SKM-1 treated with dmso at 0.1 percent for 144 hours (cell line): ENCODE results near the gene FAM221A.
A peak's percentile ranks its signal among the peaks of the same experiment; 100 is the strongest.
"Not testable (repeated sequence)": the region's sequence is repeated elsewhere in the genome, so short reads cannot be mapped to it uniquely, and the experiment has no call there.

Experiments
- DNase-seq: peaks from one replicate; lab custom pipeline; 2025; ENCODE audit not compliant: unreplicated experiment; lab: John Stamatoyannopoulos, UW

FAM221A gene

GRCh38 chr7:23679898-23680413, at the start of gene FAM221A:
Gene FAM221A, plus strand, starts transcription at chr7:23680199. Its CDS starts 20 bp downstream, at chr7:23680219.
- no peak for DNase-seq

- DNase-seq = no peak
Measured at GRCh38 chr7:23633417-23633816, 46.6 kb upstream of the FAM221A start.

- DNase-seq = no peak
Measured at GRCh38 chr7:23645822-23646221, 34.2 kb upstream of the FAM221A start.

- DNase-seq = no peak
Measured at GRCh38 chr7:23653942-23654341, 26.1 kb upstream of the FAM221A start.

GRCh38 chr7:23654508-23654907, 25.5 kb upstream of the FAM221A start:
- peak; percentile 61 for DNase-seq

- no peak for DNase-seq
Measured at GRCh38 chr7:23655433-23655832, 24.6 kb upstream of the FAM221A start.

- DNase-seq = no peak
Measured at GRCh38 chr7:23658831-23659427, 21.1 kb upstream of the FAM221A start.

GRCh38 chr7:23661385-23661784, 18.6 kb upstream of the FAM221A start:
- DNase-seq = no peak

GRCh38 chr7:23662124-23662983, 17.6 kb upstream of the FAM221A start:
- no peak for DNase-seq

- DNase-seq = no peak
Measured at GRCh38 chr7:23662984-23663313, 17.1 kb upstream of the FAM221A start.

- no peak for DNase-seq
Measured at GRCh38 chr7:23664122-23664521, 15.9 kb upstream of the FAM221A start.

GRCh38 chr7:23672033-23672432, 8.0 kb upstream of the FAM221A start:
- no peak for DNase-seq

- DNase-seq = no peak
Measured at GRCh38 chr7:23680414-23681405, 711 bp downstream of the FAM221A start.

GRCh38 chr7:23684041-23684440, 4.0 kb downstream of the FAM221A start:
- not testable (repeated sequence) for DNase-seq

- DNase-seq = no peak
Measured at GRCh38 chr7:23685731-23686130, 5.7 kb downstream of the FAM221A start.

GRCh38 chr7:23687011-23687410, 7.0 kb downstream of the FAM221A start:
- no peak for DNase-seq

GRCh38 chr7:23689165-23689564, 9.2 kb downstream of the FAM221A start:
- no peak for DNase-seq

GRCh38 chr7:23691320-23691719, 11.3 kb downstream of the FAM221A start:
- DNase-seq = no peak

GRCh38 chr7:23693224-23693623, 13.2 kb downstream of the FAM221A start:
- DNase-seq = no peak

- DNase-seq = peak; percentile 50
Measured at GRCh38 chr7:23696916-23697441, 17.0 kb downstream of the FAM221A start.

GRCh38 chr7:23698822-23699221, 18.8 kb downstream of the FAM221A start:
- no peak for DNase-seq
